GM18502 (cell line): ENCODE data around the gene HSD17B2.

Experiments
- ATAC-seq: cut with Tn5 transposase; IDR thresholded peaks from one replicate; pipeline ENCODE4 v1.9.1; 2021; ENCODE audit warnings: mild to moderate bottlenecking; ENCODE audit not compliant: unreplicated experiment, poor library complexity

The HSD17B2 gene

GRCh38 chr16:82046541-82046940 lies 11.5 kb downstream of the HSD17B2 start:
- ATAC-seq, result no peak

- ATAC-seq, result no peak
These were observed 11.9 kb downstream of the HSD17B2 start for GRCh38 chr16:82046941-82047340.

GRCh38 chr16:82047374-82047773 lies 12.3 kb downstream of the HSD17B2 start:
- ATAC-seq, result no peak

GRCh38 chr16:82047787-82048186 lies 12.7 kb downstream of the HSD17B2 start:
- no peak for ATAC-seq

- ATAC-seq, result no peak
These were observed 14.4 kb downstream of the HSD17B2 start for GRCh38 chr16:82049484-82049883.

GRCh38 chr16:82050506-82050905 lies 15.5 kb downstream of the HSD17B2 start:
- ATAC-seq, result no peak

GRCh38 chr16:82050909-82051357 lies 15.9 kb downstream of the HSD17B2 start:
- ATAC-seq, result no peak

- ATAC-seq, result no peak
These were observed 16.6 kb downstream of the HSD17B2 start for GRCh38 chr16:82051656-82052055.

GRCh38 chr16:82055117-82055516 lies 20.1 kb downstream of the HSD17B2 start:
- no peak for ATAC-seq

GRCh38 chr16:82055728-82056549 lies 20.9 kb downstream of the HSD17B2 start:
- no peak for ATAC-seq

- no peak for ATAC-seq
These were observed 21.5 kb downstream of the HSD17B2 start for GRCh38 chr16:82056550-82056896.

GRCh38 chr16:82059161-82059982 lies 24.3 kb downstream of the HSD17B2 start:
- ATAC-seq, result no peak

- ATAC-seq, result no peak
These were observed 24.9 kb downstream of the HSD17B2 start for GRCh38 chr16:82059983-82060421.

GRCh38 chr16:82061861-82062525 lies 26.9 kb downstream of the HSD17B2 start:
- ATAC-seq, result no peak

GRCh38 chr16:82062645-82063058 lies 27.6 kb downstream of the HSD17B2 start:
- no peak for ATAC-seq

GRCh38 chr16:82063456-82064082 lies 28.5 kb downstream of the HSD17B2 start:
- ATAC-seq, result no peak

- no peak for ATAC-seq
These were observed 32.2 kb downstream of the HSD17B2 start for GRCh38 chr16:82067042-82067803.

GRCh38 chr16:82067804-82068325 lies 32.8 kb downstream of the HSD17B2 start:
- no peak for ATAC-seq

GRCh38 chr16:82070656-82071369 lies 35.8 kb downstream of the HSD17B2 start:
- no peak for ATAC-seq
